HCT116 (cell line): Measurements from ENCODE around the gene IL11RA. TPM values are rescaled to one million over a fixed set of nuclear protein-coding genes. Genes with fewer than 3 reads are reported as not detected.

Source experiments
- ATAC-seq: fragments of 200-7000 bp; cut with Tn5 transposase; 2 replicates; pipeline ENCODE4 v1.9.1; 2020; ENCODE audit warnings: mild to moderate bottlenecking, moderate library complexity
- BruUV-seq: library from RNA; stranded (reverse); fragments of 400-500 nt; replicated peaks from 2 replicates; lab custom pipeline; 2021; lab: Mats Ljungman, UMichigan
- CTCF ChIA-PET: fragments of 300-600 bp; sonication (Branson Sonifier 250); formaldehyde crosslinking; loops from one replicate; lab custom pipeline; 2021; ENCODE audit warnings: antibody characterized with exemption; lab: Charles Lee
- POLR2A ChIA-PET: fragments of 300-600, 350-600 bp; sonication (Branson Sonifier 250); formaldehyde crosslinking; loops from one replicate; lab custom pipeline; 2021; ENCODE audit warnings: antibody characterized with exemption; lab: Charles Lee
- RAD21 ChIA-PET, 2 experiments: fragments of 300-600 bp; sonication (Branson Sonifier 250); formaldehyde crosslinking; loops; one replicate each; lab custom pipeline; 2023; ENCODE audit warnings: low total read pairs in 2 of 2; ENCODE audit not compliant: uncharacterized antibody in 2 of 2, unreplicated experiment in 2 of 2, low non-redundant PET in 1 of 2; lab: Charles Lee
- DNase-seq: peaks from one replicate; pipeline ENCODE4 v3.0.0-alpha.2; 2010; ENCODE audit warnings: low read depth, low spot score
- H2AFZ ChIP-seq: fragments of 200-600 bp; shearing (Covaris generic), sonication (generic); 2 replicates; pipeline ENCODE4 v1.6.1; 2017; ENCODE audit warnings: low read depth, mixed run types, mixed read lengths, antibody characterized with exemption, low read length; ENCODE audit not compliant: poor library complexity, severe bottlenecking
- H3K27ac ChIP-seq: 2 replicates; pipeline ENCODE4 v1.5.1; 2012; ENCODE audit warnings: low read depth, low read length
- H3K27me3 ChIP-seq: fragments of 200-600 bp; sonication (generic); 2 replicates; pipeline ENCODE4 v1.6.1; 2016; ENCODE audit warnings: mixed run types, low read length, mixed read lengths; ENCODE audit not compliant: insufficient read depth
- H3K36me3 ChIP-seq, 2 experiments: fragments of 200-500 bp in 1 of 2; fragments of 200-600 bp in 1 of 2; sonication (Bioruptor generic) in 1 of 2; sonication (generic) in 1 of 2; 2 replicates each; pipeline versions ENCODE4 v1.5.1 to v1.6.1; 2014 to 2016; ENCODE audit warnings: low read length in 2 of 2, inconsistent platforms in 1 of 2, mixed read lengths in 1 of 2, mixed run types in 1 of 2; ENCODE audit not compliant: insufficient read depth in 2 of 2, control insufficient read depth in 1 of 2
- H3K4me1 ChIP-seq, 2 experiments: fragments of 200-600 bp in 1 of 2; sonication (generic) in 1 of 2; 2 replicates each; pipeline versions ENCODE4 v1.5.1 to v1.6.1; 2012 to 2017; ENCODE audit warnings: low read length in 2 of 2, inconsistent platforms in 1 of 2, mild to moderate bottlenecking in 1 of 2, mixed read lengths in 1 of 2, mixed run types in 1 of 2, moderate library complexity in 1 of 2; ENCODE audit not compliant: insufficient read depth in 2 of 2, control insufficient read depth in 1 of 2
- H3K4me2 ChIP-seq: fragments of 200-600 bp; sonication (generic); 2 replicates; pipeline ENCODE4 v1.6.1; 2017; ENCODE audit warnings: mixed run types, low read length, mixed read lengths
- H3K4me3 ChIP-seq, 2 experiments: fragments of 200-600 bp in 1 of 2; sonication (generic) in 1 of 2; replicated peaks in 1 of 2; 2 replicates each; pipeline ENCODE4 v1.5.1; 2011 to 2016; ENCODE audit warnings: low read length in 2 of 2, control low read depth in 1 of 2, low read depth in 1 of 2, mild to moderate bottlenecking in 1 of 2, mixed read lengths in 1 of 2, mixed run types in 1 of 2
- H3K79me2 ChIP-seq: fragments of 200-600 bp; sonication (generic); 2 replicates; pipeline ENCODE4 v1.6.1; 2017; ENCODE audit warnings: mild to moderate bottlenecking, mixed run types, low read length, moderate library complexity, mixed read lengths; ENCODE audit not compliant: insufficient read depth
- H3K9ac ChIP-seq: fragments of 200-600 bp; sonication (generic); 2 replicates; pipeline ENCODE4 v1.6.1; 2016; ENCODE audit warnings: low read length, mixed read lengths
- H3K9me2 ChIP-seq: fragments of 200-600 bp; sonication (generic), shearing (Covaris generic); 2 replicates; pipeline ENCODE4 v1.6.1; 2017; ENCODE audit warnings: mixed run types, mild to moderate bottlenecking, moderate library complexity; ENCODE audit not compliant: insufficient read depth
- H3K9me3 ChIP-seq, 2 experiments: fragments of 200-500 bp in 1 of 2; fragments of 200-600 bp in 1 of 2; sonication (Bioruptor generic) in 1 of 2; sonication (generic) in 1 of 2; 2 replicates each; pipeline ENCODE4 v1.6.1; 2014 to 2017; ENCODE audit warnings: low read length in 2 of 2, mixed read lengths in 2 of 2, inconsistent platforms in 1 of 2, low read depth in 1 of 2, mild to moderate bottlenecking in 1 of 2, mixed run types in 1 of 2, moderate library complexity in 1 of 2; ENCODE audit not compliant: control insufficient read depth in 1 of 2, insufficient read depth in 1 of 2
- H4K20me1 ChIP-seq: fragments of 200-600 bp; sonication (generic), shearing (Covaris generic); 2 replicates; pipeline ENCODE4 v1.6.1; 2017; ENCODE audit warnings: mixed run types, mild to moderate bottlenecking, moderate library complexity; ENCODE audit not compliant: insufficient read depth
- EGR1 ChIP-seq: IDR thresholded peaks from 2 replicates; pipeline ENCODE4 v1.6.1; 2012; ENCODE audit warnings: low read depth
- ELF1 ChIP-seq: IDR thresholded peaks from 2 replicates; pipeline ENCODE4 v1.6.1; 2012; ENCODE audit warnings: low read depth, borderline replicate concordance
- TCF7L2 ChIP-seq: IDR thresholded peaks from 2 replicates; pipeline ENCODE4 v1.7.0; 2011; ENCODE audit warnings: borderline replicate concordance, inconsistent platforms; ENCODE audit not compliant: insufficient read depth, insufficient read length; ENCODE audit errors: extremely low read depth
- intact Hi-C: fragments of 100-400 bp; cut with micrococcal nuclease; formaldehyde crosslinking; loops from 2 replicates; pipeline ENCODE4 v1.10.0; 2022
- total RNA-seq: library from RNA; stranded (reverse); gene quantifications from one replicate; pipeline ENCODE4 v1.2.1, GENCODE V29; 2021; ENCODE audit not compliant: unreplicated experiment
- TF ChIP-seq, protein P1 (sequence below): IDR thresholded peaks from 2 replicates; pipeline ENCODE4 v1.6.1; 2012; ENCODE audit warnings: low read depth

The IL11RA gene
- total RNA-seq, 1 experiment from 2014 or later = 10.6 TPM

DNA sequence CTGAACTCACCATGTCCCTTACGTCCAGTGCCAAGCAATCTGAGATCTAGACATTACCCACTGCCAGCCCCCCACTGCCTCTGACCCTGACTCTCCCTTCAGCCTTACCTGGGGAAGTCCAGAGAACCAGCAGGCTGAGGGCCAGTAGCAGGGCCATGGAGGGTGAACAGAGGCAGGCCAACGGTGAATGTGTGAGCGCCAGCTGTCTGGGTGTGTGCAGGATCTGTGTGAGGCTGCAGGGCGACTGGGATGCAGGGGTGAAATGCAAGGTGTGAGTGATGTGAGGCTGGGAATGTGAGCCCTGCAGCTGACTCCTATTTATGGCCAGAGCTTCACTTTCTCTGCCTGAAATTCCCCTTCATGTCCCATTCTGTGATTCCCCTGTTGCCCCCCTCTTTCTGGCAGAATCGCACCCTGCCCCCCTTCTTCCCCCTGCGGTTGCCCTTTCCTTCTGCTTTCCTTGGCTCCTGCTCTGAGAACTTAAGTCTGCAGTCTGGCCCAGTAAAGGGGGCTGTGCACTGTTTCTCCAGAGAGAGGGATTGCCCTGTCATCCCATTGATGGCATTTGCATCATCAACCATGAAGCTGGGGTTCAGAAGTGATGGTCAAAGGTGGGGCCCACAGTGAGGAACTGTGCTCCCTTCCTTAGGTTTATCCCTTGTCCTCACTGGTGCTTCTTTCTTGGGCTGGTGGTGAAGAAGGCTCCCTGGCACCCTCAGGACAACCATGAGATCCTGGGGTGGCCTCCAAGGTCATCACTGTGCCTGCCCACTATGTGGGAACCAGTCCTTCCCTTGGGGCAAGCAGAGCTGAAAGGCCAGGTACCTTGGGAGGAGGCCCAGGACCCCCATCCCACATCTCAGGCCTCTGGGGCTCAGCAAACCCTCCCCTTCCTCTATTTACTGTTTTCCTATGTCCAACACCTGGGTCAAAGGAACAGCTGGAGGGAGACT, 39.3 kb downstream of the IL11RA start, which contains the start of gene CCL19 (continued):
- TF ChIP-seq, protein P1, sequence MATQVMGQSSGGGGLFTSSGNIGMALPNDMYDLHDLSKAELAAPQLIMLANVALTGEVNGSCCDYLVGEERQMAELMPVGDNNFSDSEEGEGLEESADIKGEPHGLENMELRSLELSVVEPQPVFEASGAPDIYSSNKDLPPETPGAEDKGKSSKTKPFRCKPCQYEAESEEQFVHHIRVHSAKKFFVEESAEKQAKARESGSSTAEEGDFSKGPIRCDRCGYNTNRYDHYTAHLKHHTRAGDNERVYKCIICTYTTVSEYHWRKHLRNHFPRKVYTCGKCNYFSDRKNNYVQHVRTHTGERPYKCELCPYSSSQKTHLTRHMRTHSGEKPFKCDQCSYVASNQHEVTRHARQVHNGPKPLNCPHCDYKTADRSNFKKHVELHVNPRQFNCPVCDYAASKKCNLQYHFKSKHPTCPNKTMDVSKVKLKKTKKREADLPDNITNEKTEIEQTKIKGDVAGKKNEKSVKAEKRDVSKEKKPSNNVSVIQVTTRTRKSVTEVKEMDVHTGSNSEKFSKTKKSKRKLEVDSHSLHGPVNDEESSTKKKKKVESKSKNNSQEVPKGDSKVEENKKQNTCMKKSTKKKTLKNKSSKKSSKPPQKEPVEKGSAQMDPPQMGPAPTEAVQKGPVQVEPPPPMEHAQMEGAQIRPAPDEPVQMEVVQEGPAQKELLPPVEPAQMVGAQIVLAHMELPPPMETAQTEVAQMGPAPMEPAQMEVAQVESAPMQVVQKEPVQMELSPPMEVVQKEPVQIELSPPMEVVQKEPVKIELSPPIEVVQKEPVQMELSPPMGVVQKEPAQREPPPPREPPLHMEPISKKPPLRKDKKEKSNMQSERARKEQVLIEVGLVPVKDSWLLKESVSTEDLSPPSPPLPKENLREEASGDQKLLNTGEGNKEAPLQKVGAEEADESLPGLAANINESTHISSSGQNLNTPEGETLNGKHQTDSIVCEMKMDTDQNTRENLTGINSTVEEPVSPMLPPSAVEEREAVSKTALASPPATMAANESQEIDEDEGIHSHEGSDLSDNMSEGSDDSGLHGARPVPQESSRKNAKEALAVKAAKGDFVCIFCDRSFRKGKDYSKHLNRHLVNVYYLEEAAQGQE = no peak
- no peak for TF ChIP-seq TCF7L2

DNA sequence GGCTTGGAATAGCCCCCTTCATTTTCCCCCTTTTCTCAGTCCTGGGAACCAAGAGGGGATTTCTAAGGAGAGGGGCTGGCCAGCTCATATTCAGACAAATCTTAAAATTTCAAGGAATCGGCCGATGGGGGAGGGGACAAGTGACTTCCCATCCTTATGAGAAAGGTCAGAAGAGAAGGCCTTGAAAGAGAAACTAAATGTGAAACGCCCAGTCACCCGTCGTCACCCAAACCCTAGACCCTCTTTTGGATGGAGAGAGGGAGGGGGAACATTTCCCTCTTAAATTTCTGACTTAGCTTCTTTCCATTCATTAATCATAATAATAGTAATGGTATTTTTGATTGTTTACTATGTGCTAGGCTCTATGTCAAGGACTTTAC, 39.9 kb downstream of the IL11RA start:
- BruUV-seq = no TSS peak
- H3K9ac ChIP-seq = no peak overlapping the region
- no peak overlapping the region for H3K4me3 ChIP-seq
- ChIA-PET CTCF (interaction anchor here (1.9 kb wide), 1 partner anchor 11 kb away, joined by 8 read pairs; no protein-coding TSS in a partner anchor), RAD21 (no interaction called here), POLR2A (no interaction called here)
- H3K79me2 ChIP-seq = no peaks in the 10 kb centered on the region
- DNase-seq = no peak
- no peak for ATAC-seq
- no peak overlapping the region for H3K27ac ChIP-seq
- H3K4me2 ChIP-seq = no peak overlapping the region
- TF ChIP-seq EGR1 (no peak), ELF1 (no peak)
- no peaks in the 10 kb centered on the region for H4K20me1 ChIP-seq
- no peak overlapping the region for H2AFZ ChIP-seq
- H3K9me3 ChIP-seq = no peaks in the 10 kb centered on the region
- intact Hi-C loops = no loop called here
- H3K27me3 ChIP-seq = no peaks in the 10 kb centered on the region
- H3K9me2 ChIP-seq = no peaks in the 10 kb centered on the region
- no peaks in the 10 kb centered on the region for H3K36me3 ChIP-seq
- no peaks in the 10 kb centered on the region for H3K4me1 ChIP-seq
